Mucosa of stomach (tissue), 1 donor: ENCODE results near the gene DNMT3A.

Experiments used
- H3K27me3 ChIP-seq: one replicate; pipeline ENCODE4 v1.7.0; 2013; ENCODE audit warnings: mild to moderate bottlenecking, low read length; ENCODE audit not compliant: control insufficient read depth, insufficient read depth
- H3K36me3 ChIP-seq: one replicate; pipeline ENCODE4 v1.7.0; 2013; ENCODE audit warnings: low read length; ENCODE audit not compliant: control insufficient read depth, insufficient read depth
- H3K4me1 ChIP-seq: one replicate; pipeline ENCODE4 v1.7.0; 2013; ENCODE audit warnings: mild to moderate bottlenecking, low read length; ENCODE audit not compliant: control insufficient read depth, insufficient read depth
- H3K4me3 ChIP-seq: one replicate; pipeline ENCODE4 v1.7.0; 2013; ENCODE audit warnings: low read length
- H3K9ac ChIP-seq: one replicate; pipeline ENCODE4 v1.7.0; 2013; ENCODE audit warnings: mild to moderate bottlenecking, low read length, moderate library complexity
- H3K9me3 ChIP-seq: one replicate; pipeline ENCODE4 v1.7.0; 2013; ENCODE audit warnings: mild to moderate bottlenecking, low read length, moderate library complexity; ENCODE audit not compliant: control insufficient read depth
- donor health status: Pancreatic carcinoma.

The DNMT3A gene

GRCh38 chr2:25293958-25294562 is 47.7 kb downstream of the DNMT3A start:
- H3K36me3 ChIP-seq, result no peaks in the 10 kb centered on the region
- H3K4me1 ChIP-seq, result peaks cover 10% of the 10 kb centered on the region
- no peak overlapping the region for H3K4me3 ChIP-seq
- no peaks in the 10 kb centered on the region for H3K9me3 ChIP-seq
- H3K9ac ChIP-seq, result no peak overlapping the region
- H3K27me3 ChIP-seq, result no peaks in the 10 kb centered on the region

- peaks cover 10% of the 10 kb centered on the region for H3K4me1 ChIP-seq
- no peak overlapping the region for H3K9ac ChIP-seq
- no peaks in the 10 kb centered on the region for H3K27me3 ChIP-seq
- H3K9me3 ChIP-seq, result no peaks in the 10 kb centered on the region
- no peak overlapping the region for H3K4me3 ChIP-seq
- H3K36me3 ChIP-seq, result no peaks in the 10 kb centered on the region
These were observed 48.6 kb downstream of the DNMT3A start for GRCh38 chr2:25293145-25293544.

GRCh38 chr2:25292408-25292807 is 49.3 kb downstream of the DNMT3A start:
- no peak overlapping the region for H3K9ac ChIP-seq
- H3K4me1 ChIP-seq, result peaks cover 10% of the 10 kb centered on the region
- no peaks in the 10 kb centered on the region for H3K27me3 ChIP-seq
- no peaks in the 10 kb centered on the region for H3K36me3 ChIP-seq
- no peaks in the 10 kb centered on the region for H3K9me3 ChIP-seq
- H3K4me3 ChIP-seq, result no peak overlapping the region

- Histone ChIP-seq H3K27me3 (no peaks in the 10 kb centered on the region), H3K9me3 (no peaks in the 10 kb centered on the region), H3K36me3 (no peaks in the 10 kb centered on the region), H3K9ac (no peak overlapping the region), H3K4me1 (peaks cover 10% of the 10 kb centered on the region), H3K4me3 (no peak overlapping the region)
These were observed 50.8 kb downstream of the DNMT3A start for GRCh38 chr2:25290811-25291495.

GRCh38 chr2:25286723-25287483 is 54.8 kb downstream of the DNMT3A start:
- Histone ChIP-seq H3K36me3 (peaks cover 4% of the 10 kb centered on the region), H3K27me3 (no peaks in the 10 kb centered on the region), H3K4me3 (no peak overlapping the region), H3K9ac (no peak overlapping the region), H3K9me3 (no peaks in the 10 kb centered on the region), H3K4me1 (no peaks in the 10 kb centered on the region)

GRCh38 chr2:25286025-25286400 is 55.7 kb downstream of the DNMT3A start:
- no peaks in the 10 kb centered on the region for H3K27me3 ChIP-seq
- H3K4me1 ChIP-seq, result peaks cover 3% of the 10 kb centered on the region
- no peaks in the 10 kb centered on the region for H3K9me3 ChIP-seq
- H3K4me3 ChIP-seq, result no peak overlapping the region
- peaks cover 4% of the 10 kb centered on the region for H3K36me3 ChIP-seq
- H3K9ac ChIP-seq, result no peak overlapping the region

GRCh38 chr2:25285265-25286024 is 56.3 kb downstream of the DNMT3A start:
- H3K36me3 ChIP-seq, result peaks cover 4% of the 10 kb centered on the region

GRCh38 chr2:25284756-25285155 is 57.0 kb downstream of the DNMT3A start:
- H3K9me3 ChIP-seq, result no peaks in the 10 kb centered on the region
- H3K9ac ChIP-seq, result no peak overlapping the region
- H3K36me3 ChIP-seq, result peaks cover 4% of the 10 kb centered on the region
- H3K4me1 ChIP-seq, result peaks cover 3% of the 10 kb centered on the region
- H3K4me3 ChIP-seq, result no peak overlapping the region
- H3K27me3 ChIP-seq, result no peaks in the 10 kb centered on the region

More at GRCh38 chr2:25285265-25286024, 56.3 kb downstream of the DNMT3A start:
- Histone ChIP-seq H3K9ac (no peak overlapping the region), H3K4me1 (peaks cover 3% of the 10 kb centered on the region), H3K4me3 (no peak overlapping the region), H3K9me3 (no peaks in the 10 kb centered on the region), H3K27me3 (no peaks in the 10 kb centered on the region)

- Histone ChIP-seq H3K36me3 (peaks cover 4% of the 10 kb centered on the region), H3K9ac (no peak overlapping the region)
These were observed 57.8 kb downstream of the DNMT3A start for GRCh38 chr2:25283921-25284320.

GRCh38 chr2:25281941-25282340 is 59.8 kb downstream of the DNMT3A start:
- H3K36me3 ChIP-seq, result peaks cover 4% of the 10 kb centered on the region
- H3K4me3 ChIP-seq, result no peak overlapping the region
- H3K4me1 ChIP-seq, result peaks cover 8% of the 10 kb centered on the region
- H3K9me3 ChIP-seq, result no peaks in the 10 kb centered on the region
- H3K27me3 ChIP-seq, result no peaks in the 10 kb centered on the region
- no peak overlapping the region for H3K9ac ChIP-seq

More at GRCh38 chr2:25283921-25284320, 57.8 kb downstream of the DNMT3A start:
- H3K9me3 ChIP-seq, result no peaks in the 10 kb centered on the region
- H3K27me3 ChIP-seq, result no peaks in the 10 kb centered on the region
- no peak overlapping the region for H3K4me3 ChIP-seq
- peaks cover 3% of the 10 kb centered on the region for H3K4me1 ChIP-seq

GRCh38 chr2:25281522-25281921 is 60.2 kb downstream of the DNMT3A start:
- no peaks in the 10 kb centered on the region for H3K9me3 ChIP-seq
- no peaks in the 10 kb centered on the region for H3K27me3 ChIP-seq
- no peak overlapping the region for H3K4me3 ChIP-seq
- H3K4me1 ChIP-seq, result peaks cover 10% of the 10 kb centered on the region
- peaks cover 4% of the 10 kb centered on the region for H3K36me3 ChIP-seq
- H3K9ac ChIP-seq, result no peak overlapping the region
